22Rv1 (cell line): ENCODE data around the gene EXOC1.

Experiments
- ZFX ChIP-seq: fragments of 450-650 bp; IDR thresholded peaks from 2 replicates; pipeline ENCODE4 v1.6.1; 2017; ENCODE audit warnings: antibody characterized with exemption, borderline replicate concordance
- TF ChIP-seq, protein P1 (sequence below): fragments of 450-650 bp; IDR thresholded peaks from 2 replicates; pipeline ENCODE4 v1.5.1; 2017; ENCODE audit warnings: mild to moderate bottlenecking

DNA sequence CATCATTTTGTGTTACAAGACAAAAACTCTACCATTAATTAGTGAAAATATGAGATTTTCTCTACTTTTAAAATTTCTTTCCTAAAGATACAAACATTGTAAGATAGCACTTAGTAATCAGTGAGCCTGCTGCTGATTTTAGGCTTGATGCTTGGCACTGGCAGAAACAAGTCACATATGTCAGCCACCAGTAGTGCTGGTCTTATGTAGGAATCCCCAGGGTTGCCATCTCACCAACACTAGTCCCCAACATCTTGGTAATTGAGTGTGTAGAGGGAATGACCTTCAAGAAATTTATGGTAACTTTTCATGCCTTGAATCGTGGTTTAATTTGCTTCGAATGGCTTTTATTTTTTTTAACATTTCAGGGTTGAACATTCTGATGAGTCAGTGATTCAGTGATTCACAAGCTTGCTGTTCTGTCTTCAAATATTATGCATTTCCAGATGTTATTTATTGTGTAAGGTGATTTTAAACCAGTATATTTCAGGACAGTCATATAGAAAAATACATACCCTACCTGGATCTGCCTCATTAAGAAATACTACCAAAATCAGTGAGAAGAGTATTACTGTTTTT, 11.9 kb downstream of the EXOC1 start:
- TF ChIP-seq, protein P1, sequence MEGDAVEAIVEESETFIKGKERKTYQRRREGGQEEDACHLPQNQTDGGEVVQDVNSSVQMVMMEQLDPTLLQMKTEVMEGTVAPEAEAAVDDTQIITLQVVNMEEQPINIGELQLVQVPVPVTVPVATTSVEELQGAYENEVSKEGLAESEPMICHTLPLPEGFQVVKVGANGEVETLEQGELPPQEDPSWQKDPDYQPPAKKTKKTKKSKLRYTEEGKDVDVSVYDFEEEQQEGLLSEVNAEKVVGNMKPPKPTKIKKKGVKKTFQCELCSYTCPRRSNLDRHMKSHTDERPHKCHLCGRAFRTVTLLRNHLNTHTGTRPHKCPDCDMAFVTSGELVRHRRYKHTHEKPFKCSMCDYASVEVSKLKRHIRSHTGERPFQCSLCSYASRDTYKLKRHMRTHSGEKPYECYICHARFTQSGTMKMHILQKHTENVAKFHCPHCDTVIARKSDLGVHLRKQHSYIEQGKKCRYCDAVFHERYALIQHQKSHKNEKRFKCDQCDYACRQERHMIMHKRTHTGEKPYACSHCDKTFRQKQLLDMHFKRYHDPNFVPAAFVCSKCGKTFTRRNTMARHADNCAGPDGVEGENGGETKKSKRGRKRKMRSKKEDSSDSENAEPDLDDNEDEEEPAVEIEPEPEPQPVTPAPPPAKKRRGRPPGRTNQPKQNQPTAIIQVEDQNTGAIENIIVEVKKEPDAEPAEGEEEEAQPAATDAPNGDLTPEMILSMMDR: no peak
- no peak for TF ChIP-seq ZFX
